HepG2 (cell line): ENCODE data around the gene C10orf71. TPM values are rescaled to one million over a fixed set of nuclear protein-coding genes. Genes with fewer than 3 reads are reported as not detected.

Experiments
- CTCF ChIP-seq: sonication (generic); formaldehyde crosslinking; IDR thresholded peaks from 2 replicates; pipeline ENCODE4 v1.5.0; 2020; ENCODE audit warnings: mild to moderate bottlenecking, missing genetic modification reagents, moderate library complexity
- ZNF318 ChIP-seq: sonication (generic); formaldehyde crosslinking; IDR thresholded peaks from 2 replicates; pipeline ENCODE4 v1.4.0; 2020; ENCODE audit warnings: mild to moderate bottlenecking, missing genetic modification reagents
- polyA plus RNA-seq, 8 experiments: library from polyadenylated mRNA; depleted of rRNA in 3 of 8; stranded (reverse) in 7 of 8; unstranded in 1 of 8; fragments of >200 nt; fragmentation: Illumina TruSeq in 4 of 8; extraction: Trizol in 4 of 8; gene quantifications; 2 replicates each; pipeline versions ENCODE4 v1.2.1 to v1.2.3, GENCODE V29; 2011 to 2016; ENCODE audit warnings: low read depth in 4 of 8, missing spikeins in 1 of 8, mixed read lengths in 1 of 8; ENCODE audit not compliant: insufficient read depth in 1 of 8
- total RNA-seq, 5 experiments: library from RNA; depleted of rRNA; stranded (reverse); fragments of >200 nt; fragmentation: Illumina TruSeq; extraction: Trizol; gene quantifications; 2 replicates each; pipeline ENCODE4 v1.2.3, GENCODE V29; 2016; ENCODE audit warnings: low read depth in 1 of 5

Gene C10orf71
- total and polyA plus RNA-seq, 2 of the 13 experiments (the other 11 are each of a cell fraction or from before 2014, with no cell fraction given): not detected

GRCh38 chr10:49300140-49300974 lies 1.4 kb downstream of the C10orf71 start (continued):
- TF ChIP-seq CTCF (CRISPR knock-in tag) (no peak), ZNF318 (no peak)
